ENCODE results near the gene DOCK1.

The DOCK1 gene

DNA sequence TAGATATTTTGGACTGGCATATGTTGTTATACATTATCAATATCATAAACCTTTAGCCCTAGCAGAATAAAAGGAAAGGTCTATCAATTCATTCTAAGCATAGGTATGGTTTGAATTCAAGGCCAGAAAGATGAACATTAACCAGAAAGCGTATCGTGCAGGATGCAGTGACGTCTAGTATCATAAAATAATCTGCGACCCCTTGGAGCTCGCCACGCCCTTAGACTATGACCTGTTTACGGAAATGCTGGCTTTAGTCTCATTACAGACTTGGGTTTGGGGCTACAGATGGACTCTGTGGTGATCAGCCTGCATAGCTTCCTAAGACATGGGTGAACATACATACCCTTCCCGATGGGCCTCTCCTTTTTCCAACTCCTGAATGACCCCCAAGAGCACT lies 269.6 kb downstream of the DOCK1 start:
- H3K27me3 Mint-ChIP-seq = peaks cover 2% of the 10 kb centered on the region
- no peaks in the 10 kb centered on the region for H3K36me3 Mint-ChIP-seq
- H3K27ac Mint-ChIP-seq = no peak overlapping the region
- no peaks in the 10 kb centered on the region for H3K9me3 Mint-ChIP-seq
- no peak overlapping the region for H3K4me3 Mint-ChIP-seq
- H3K4me1 Mint-ChIP-seq = no peaks in the 10 kb centered on the region

GRCh38 chr10:127175357-127176110 lies 270.3 kb downstream of the DOCK1 start:
- Mint-ChIP-seq H3K36me3 (no peaks in the 10 kb centered on the region), H3K4me3 (no peak overlapping the region), H3K4me1 (no peaks in the 10 kb centered on the region), H3K27ac (no peak overlapping the region), H3K9me3 (no peaks in the 10 kb centered on the region), H3K27me3 (peaks cover 2% of the 10 kb centered on the region)

- H3K27ac Mint-ChIP-seq = no peak overlapping the region
Observed at GRCh38 chr10:127176649-127177048, 271.4 kb downstream of the DOCK1 start.

GRCh38 chr10:127179612-127180250 lies 274.5 kb downstream of the DOCK1 start:
- Mint-ChIP-seq H3K4me3 (no peak overlapping the region), H3K9me3 (no peaks in the 10 kb centered on the region), H3K27ac (no peak overlapping the region), H3K4me1 (no peaks in the 10 kb centered on the region), H3K27me3 (no peaks in the 10 kb centered on the region), H3K36me3 (no peaks in the 10 kb centered on the region)

More at GRCh38 chr10:127176649-127177048, 271.4 kb downstream of the DOCK1 start:
- Mint-ChIP-seq H3K27me3 (no peaks in the 10 kb centered on the region), H3K9me3 (no peaks in the 10 kb centered on the region), H3K4me3 (no peak overlapping the region), H3K4me1 (no peaks in the 10 kb centered on the region), H3K36me3 (no peaks in the 10 kb centered on the region)

- Mint-ChIP-seq H3K9me3 (peaks cover 5% of the 10 kb centered on the region), H3K36me3 (no peaks in the 10 kb centered on the region), H3K27ac (no peak overlapping the region), H3K27me3 (no peaks in the 10 kb centered on the region), H3K4me1 (no peaks in the 10 kb centered on the region), H3K4me3 (no peak overlapping the region)
Observed at GRCh38 chr10:127182161-127182560, 276.9 kb downstream of the DOCK1 start.

DNA sequence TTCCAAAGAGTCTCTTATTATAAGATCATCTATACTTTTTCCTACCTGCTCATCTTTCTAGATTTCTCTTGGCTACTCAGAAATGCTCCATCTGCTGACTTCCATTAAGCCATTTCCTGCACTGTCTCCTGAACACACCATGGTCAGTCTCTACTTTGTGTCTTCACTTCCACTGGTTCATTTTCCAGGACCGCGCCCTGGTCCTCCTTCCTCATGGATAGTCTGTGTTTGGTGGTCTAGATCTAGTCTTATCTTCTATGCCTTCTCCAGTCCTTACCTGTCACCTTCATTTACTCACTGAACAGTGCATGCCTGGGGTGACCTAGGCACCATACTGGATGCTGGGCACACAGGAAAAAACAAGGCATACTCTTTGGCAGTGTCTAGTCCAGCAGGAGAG lies 279.4 kb downstream of the DOCK1 start:
- Mint-ChIP-seq H3K9me3 (peaks cover 5% of the 10 kb centered on the region), H3K27me3 (no peaks in the 10 kb centered on the region), H3K4me3 (no peak overlapping the region), H3K4me1 (no peaks in the 10 kb centered on the region), H3K36me3 (no peaks in the 10 kb centered on the region), H3K27ac (no peak overlapping the region)

DNA sequence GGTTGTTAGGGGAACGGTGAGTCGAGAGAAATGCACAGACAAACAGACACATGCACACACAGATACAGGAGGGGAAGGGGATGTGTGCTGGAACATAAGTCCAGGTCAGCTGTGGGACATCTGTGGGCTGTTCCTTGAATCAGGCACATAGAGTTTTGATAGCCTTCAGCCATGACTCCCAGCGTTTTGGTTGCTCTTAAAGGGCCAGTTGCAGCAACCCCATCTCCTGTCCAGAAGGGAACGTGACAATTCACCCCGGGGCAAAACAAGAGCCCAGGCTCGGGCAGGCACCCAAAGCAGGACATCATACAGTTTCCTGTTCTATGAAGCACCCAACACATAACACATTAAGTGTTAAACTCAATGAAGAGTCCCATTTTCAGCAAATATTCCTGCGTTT lies 281.6 kb downstream of the DOCK1 start:
- no peak overlapping the region for H3K4me3 Mint-ChIP-seq
- H3K4me1 Mint-ChIP-seq = no peaks in the 10 kb centered on the region
- H3K36me3 Mint-ChIP-seq = no peaks in the 10 kb centered on the region
- peaks cover 5% of the 10 kb centered on the region for H3K9me3 Mint-ChIP-seq
- H3K27ac Mint-ChIP-seq = no peak overlapping the region
- peaks cover 4% of the 10 kb centered on the region for H3K27me3 Mint-ChIP-seq

- Mint-ChIP-seq H3K4me1 (no peaks in the 10 kb centered on the region), H3K4me3 (no peak overlapping the region), H3K27ac (no peak overlapping the region), H3K9me3 (peaks cover 5% of the 10 kb centered on the region), H3K27me3 (peaks cover 14% of the 10 kb centered on the region), H3K36me3 (no peaks in the 10 kb centered on the region)
Observed at GRCh38 chr10:127189226-127189625, 284.0 kb downstream of the DOCK1 start.

DNA sequence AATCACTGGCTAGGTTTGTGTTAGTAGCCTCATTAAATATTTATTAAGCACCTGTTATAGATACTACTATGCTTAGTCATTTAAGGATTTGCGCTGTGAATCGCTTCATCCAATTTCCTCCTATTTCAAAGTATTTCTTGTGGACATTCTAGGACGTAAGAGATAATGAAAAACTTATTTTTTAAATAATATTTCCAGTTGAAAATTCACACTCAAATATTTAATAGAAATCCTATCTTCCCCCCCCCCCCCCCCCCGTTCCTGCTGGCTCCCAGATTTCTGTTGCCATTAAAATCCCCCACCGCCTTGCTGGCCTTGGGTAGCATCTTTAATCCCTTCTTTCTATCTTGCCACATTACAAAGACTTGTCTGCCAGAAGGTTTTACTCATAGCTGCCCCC lies 285.2 kb downstream of the DOCK1 start:
- Mint-ChIP-seq H3K4me1 (no peaks in the 10 kb centered on the region), H3K36me3 (no peaks in the 10 kb centered on the region), H3K27me3 (peaks cover 20% of the 10 kb centered on the region), H3K4me3 (no peak overlapping the region), H3K9me3 (peaks cover 4% of the 10 kb centered on the region), H3K27ac (no peak overlapping the region)

DNA sequence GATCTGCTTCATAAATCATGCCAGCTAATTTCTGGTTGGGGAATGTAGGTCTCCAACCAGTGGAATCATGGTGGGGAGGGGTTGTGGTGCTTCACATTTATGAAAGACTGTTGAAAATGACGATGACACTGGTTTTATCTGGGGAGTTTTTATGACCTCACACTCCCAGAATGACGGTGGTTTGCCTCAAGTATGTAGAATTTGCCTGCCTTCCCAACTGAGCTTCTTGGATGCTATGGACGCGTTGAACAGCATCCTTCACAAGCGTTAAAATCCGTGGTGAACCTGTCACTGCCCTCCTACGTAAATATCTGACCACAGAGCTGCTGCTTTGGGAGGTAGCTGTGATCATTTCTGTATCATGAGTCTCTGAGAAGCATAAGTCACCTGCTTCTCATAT lies 287.9 kb downstream of the DOCK1 start:
- no peaks in the 10 kb centered on the region for H3K9me3 Mint-ChIP-seq
- no peak overlapping the region for H3K4me3 Mint-ChIP-seq
- no peaks in the 10 kb centered on the region for H3K4me1 Mint-ChIP-seq
- H3K27ac Mint-ChIP-seq = no peak overlapping the region
- no peaks in the 10 kb centered on the region for H3K36me3 Mint-ChIP-seq
- H3K27me3 Mint-ChIP-seq = peaks cover 29% of the 10 kb centered on the region

DNA sequence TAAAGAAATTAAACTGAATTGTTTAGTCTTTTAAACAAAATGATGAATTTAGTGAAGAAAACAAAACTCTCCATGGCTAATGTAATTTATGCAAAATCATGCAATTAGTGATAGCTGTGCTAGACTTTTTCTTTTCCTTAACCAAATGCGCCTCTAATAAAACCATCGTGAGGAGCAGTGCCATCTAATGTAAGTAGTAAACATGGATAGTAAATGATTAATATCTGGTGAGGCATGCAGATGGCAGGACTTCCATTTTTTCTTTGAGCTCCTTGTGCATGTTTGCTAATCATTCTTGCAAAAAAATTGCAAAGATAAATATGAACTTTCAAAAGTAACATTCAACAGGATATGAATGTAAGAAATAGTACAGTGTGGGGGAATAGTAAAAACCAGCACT lies 288.9 kb downstream of the DOCK1 start:
- Mint-ChIP-seq H3K9me3 (no peaks in the 10 kb centered on the region), H3K4me3 (no peak overlapping the region), H3K36me3 (no peaks in the 10 kb centered on the region), H3K27me3 (peaks cover 32% of the 10 kb centered on the region), H3K4me1 (no peaks in the 10 kb centered on the region), H3K27ac (no peak overlapping the region)

- no peaks in the 10 kb centered on the region for H3K4me1 Mint-ChIP-seq
- no peak overlapping the region for H3K27ac Mint-ChIP-seq
- H3K9me3 Mint-ChIP-seq = no peaks in the 10 kb centered on the region
- no peaks in the 10 kb centered on the region for H3K36me3 Mint-ChIP-seq
- peaks cover 32% of the 10 kb centered on the region for H3K27me3 Mint-ChIP-seq
- no peak overlapping the region for H3K4me3 Mint-ChIP-seq
Observed at GRCh38 chr10:127194599-127194998, 289.4 kb downstream of the DOCK1 start.

DNA sequence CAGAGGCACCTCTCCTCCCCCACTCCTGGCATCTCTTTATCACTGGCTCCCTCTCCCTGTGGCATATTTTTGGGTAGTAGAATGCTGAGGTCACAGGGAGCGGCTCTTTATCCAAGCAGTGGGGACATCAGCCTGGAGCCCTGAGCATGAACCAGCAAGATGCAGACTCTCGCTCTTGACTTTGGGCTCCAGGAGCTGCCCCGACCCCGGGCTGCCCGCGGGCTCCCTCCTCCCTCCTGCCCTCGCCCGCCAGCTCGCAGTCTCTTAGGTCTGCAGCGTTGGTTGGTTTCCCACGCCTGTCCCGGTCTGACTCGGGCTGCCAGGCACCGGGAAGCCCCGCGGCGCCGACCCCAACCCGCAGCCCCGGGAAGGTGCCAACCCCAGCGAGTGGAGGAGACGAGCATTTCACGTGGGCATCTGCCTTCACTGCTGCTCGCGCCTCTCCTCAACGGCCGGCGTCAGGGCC lies 289.8 kb downstream of the DOCK1 start:
- H3K4me3 Mint-ChIP-seq = no peak overlapping the region
- H3K36me3 Mint-ChIP-seq = no peaks in the 10 kb centered on the region
- H3K27ac Mint-ChIP-seq = no peak overlapping the region
- peaks cover 32% of the 10 kb centered on the region for H3K27me3 Mint-ChIP-seq
- no peaks in the 10 kb centered on the region for H3K4me1 Mint-ChIP-seq
- H3K9me3 Mint-ChIP-seq = no peaks in the 10 kb centered on the region

GRCh38 chr10:127195571-127196281 lies 290.5 kb downstream of the DOCK1 start:
- no peak overlapping the region for H3K27ac Mint-ChIP-seq

DNA sequence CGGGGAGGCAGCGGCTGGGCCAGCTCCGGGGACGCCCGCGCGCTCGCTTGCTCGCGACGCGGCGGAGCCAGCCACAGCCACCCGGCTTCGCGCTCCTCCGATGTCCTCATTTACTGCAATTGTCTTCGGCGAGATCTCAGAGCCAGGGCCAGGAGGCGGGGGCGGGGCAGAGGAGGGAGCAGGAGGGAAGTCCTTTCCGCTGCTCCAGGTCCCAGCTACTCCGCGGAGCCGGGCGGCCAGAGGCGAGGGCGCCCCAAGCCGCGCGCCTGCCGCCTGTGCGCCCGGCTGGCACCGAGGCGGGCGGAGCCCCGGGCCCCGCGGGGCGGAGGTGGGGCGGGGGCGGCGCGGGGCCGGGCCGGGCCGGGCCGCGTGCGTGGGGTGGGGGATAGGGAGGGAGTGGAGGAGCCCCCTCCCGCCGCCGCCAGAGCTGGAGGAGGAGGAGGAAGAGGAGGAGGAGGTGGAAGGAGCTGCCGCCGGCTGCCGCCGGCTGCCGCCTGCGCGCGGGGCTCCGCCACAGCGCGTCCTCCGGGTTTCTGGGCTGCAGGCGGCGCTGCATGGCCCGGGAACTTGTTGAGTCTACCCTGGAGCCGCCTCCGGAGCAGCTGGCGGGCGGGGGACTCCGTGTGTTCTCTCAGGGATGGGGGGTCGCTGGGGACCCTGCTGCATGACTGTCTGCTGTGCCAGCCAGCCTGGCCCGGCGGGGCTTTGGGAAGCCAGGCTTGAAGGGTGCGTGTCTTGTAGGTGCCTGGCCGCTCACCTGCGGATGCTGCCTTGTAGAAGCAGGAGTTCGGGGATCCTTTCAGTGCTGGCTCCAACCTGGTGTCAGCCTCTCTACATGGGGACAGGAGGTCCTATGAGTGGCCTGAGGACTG lies 291.3 kb downstream of the DOCK1 start, which contains the start of gene INSYN2A:
Gene INSYN2A (minus strand): TSS at position 310 of the 872 bp plus-strand sequence. CDS start 20,196 bp downstream, outside the sequence.
- Mint-ChIP-seq H3K4me1 (no peaks in the 10 kb centered on the region), H3K36me3 (no peaks in the 10 kb centered on the region), H3K4me3 (no peak within 1 kb of the TSS), H3K27ac (no peak within 1 kb of the TSS), H3K9me3 (no peaks in the 10 kb centered on the region), H3K27me3 (peaks cover 28% of the 10 kb centered on the region)

More at GRCh38 chr10:127195571-127196281, 290.5 kb downstream of the DOCK1 start:
- no peaks in the 10 kb centered on the region for H3K9me3 Mint-ChIP-seq
- no peaks in the 10 kb centered on the region for H3K4me1 Mint-ChIP-seq
- H3K36me3 Mint-ChIP-seq = no peaks in the 10 kb centered on the region
- peaks cover 32% of the 10 kb centered on the region for H3K27me3 Mint-ChIP-seq
- no peak overlapping the region for H3K4me3 Mint-ChIP-seq
